PC-9 (cell line): ENCODE data around the gene OGFOD2. TPM values are rescaled to one million over a fixed set of nuclear protein-coding genes. Genes with fewer than 3 reads are reported as not detected.
"Not testable (repeated sequence)": the region's sequence is repeated elsewhere in the genome, so short reads cannot be mapped to it uniquely, and the experiment has no call there.

ENCODE experiments used
- BruUV-seq: library from RNA; stranded (reverse); fragments of 400-500 nt; replicated peaks from 2 replicates; lab custom pipeline; 2021; lab: Mats Ljungman, UMichigan
- CTCF ChIA-PET: fragments of 300-600 bp; sonication (Branson Sonifier 250); formaldehyde crosslinking; loops from one replicate; lab custom pipeline; 2022; ENCODE audit warnings: antibody characterized with exemption; lab: Charles Lee
- POLR2A ChIA-PET: fragments of 300-600 bp; sonication (Branson Sonifier 250); formaldehyde crosslinking; loops from one replicate; lab custom pipeline; 2022; ENCODE audit warnings: antibody characterized with exemption; ENCODE audit not compliant: unreplicated experiment; lab: Charles Lee
- DNase-seq, 2 experiments: peaks; one replicate each; pipeline versions ENCODE4 v3.0.0 to v3.0.0-alpha.2; 2015 to 2022; ENCODE audit warnings: mixed read lengths in 1 of 2
- H2AFZ ChIP-seq: fragments of 200-600 bp; sonication (generic); 2 replicates; pipeline ENCODE4 v1.8.1; 2017; ENCODE audit warnings: antibody characterized with exemption
- H3F3A ChIP-seq: fragments of 200-600 bp; sonication (generic); 2 replicates; pipeline ENCODE4 v1.8.1; 2017; ENCODE audit warnings: antibody characterized with exemption, mild to moderate bottlenecking, low read depth; ENCODE audit not compliant: insufficient read depth
- H3K27ac ChIP-seq: fragments of 200-600 bp; sonication (generic); 2 replicates; pipeline ENCODE4 v1.6.1; 2016; ENCODE audit warnings: mixed run types
- H3K27me3 ChIP-seq: fragments of 200-600 bp; sonication (generic); 2 replicates; pipeline ENCODE4 v1.6.1; 2016; ENCODE audit warnings: low read depth, mixed run types; ENCODE audit not compliant: insufficient read depth
- H3K36me3 ChIP-seq: fragments of 200-600 bp; sonication (generic); 2 replicates; pipeline ENCODE4 v1.6.1; 2016; ENCODE audit warnings: low read depth, mixed run types
- H3K4me1 ChIP-seq: fragments of 200-600 bp; sonication (generic); replicated peaks from 2 replicates; pipeline ENCODE4 v1.6.1; 2016; ENCODE audit warnings: mixed run types; ENCODE audit not compliant: insufficient read depth
- H3K4me2 ChIP-seq: fragments of 200-600 bp; sonication (generic); 2 replicates; pipeline ENCODE4 v1.6.1; 2017; ENCODE audit warnings: mixed run types
- H3K4me3 ChIP-seq: fragments of 200-600 bp; sonication (generic); 2 replicates; pipeline ENCODE4 v1.6.1; 2016; ENCODE audit warnings: mixed run types
- H3K79me2 ChIP-seq: fragments of 200-600 bp; sonication (generic); 2 replicates; pipeline ENCODE4 v1.6.1; 2017; ENCODE audit warnings: low read depth, mixed run types
- H3K9me2 ChIP-seq: fragments of 200-600 bp; sonication (generic); 2 replicates; pipeline ENCODE4 v1.8.1; 2017; ENCODE audit warnings: mild to moderate bottlenecking; ENCODE audit not compliant: insufficient read depth
- H3K9me3 ChIP-seq: fragments of 200-600 bp; sonication (generic); 2 replicates; pipeline ENCODE4 v1.8.1; 2016; ENCODE audit warnings: low read depth; ENCODE audit not compliant: insufficient read depth
- H4K20me1 ChIP-seq: fragments of 200-600 bp; sonication (generic); 2 replicates; pipeline ENCODE4 v1.8.1; 2017; ENCODE audit not compliant: insufficient read depth
- CTCF ChIP-seq: fragments of 200-600 bp; sonication (generic); conservative IDR thresholded peaks from 2 replicates; pipeline ENCODE4 v1.6.1; 2017; ENCODE audit warnings: mixed run types, antibody characterized with exemption, mild to moderate bottlenecking, moderate library complexity
- EZH2 ChIP-seq: fragments of 200-600 bp; sonication (generic); IDR thresholded peaks from 2 replicates; pipeline ENCODE4 v1.8.0; 2017; ENCODE audit warnings: antibody characterized with exemption, low read depth
- intact Hi-C: fragments of 100-400 bp; cut with micrococcal nuclease; formaldehyde crosslinking; loops from one replicate; pipeline ENCODE4 v1.10.0; 2022; ENCODE audit not compliant: unreplicated experiment
- total RNA-seq: library from RNA; stranded (reverse); gene quantifications from 2 replicates; pipeline ENCODE4 v1.2.3, GENCODE V29; 2021

The OGFOD2 gene
- total RNA-seq, 1 experiment from 2014 or later: 33.5 TPM

GRCh38 chr12:123010681-123011080 lies 35.6 kb downstream of the OGFOD2 start:
- Histone ChIP-seq H3F3A (no peaks in the 10 kb centered on the region), H3K4me3 (no peak overlapping the region), H3K4me2 (no peak overlapping the region), H3K79me2 (no peaks in the 10 kb centered on the region), H3K27me3 (no peaks in the 10 kb centered on the region), H3K4me1 (no peaks in the 10 kb centered on the region), H3K9me2 (no peaks in the 10 kb centered on the region), H3K27ac (no peak overlapping the region), H2AFZ (no peak overlapping the region), H3K36me3 (no peaks in the 10 kb centered on the region), H3K9me3 (no peaks in the 10 kb centered on the region), H4K20me1 (no peaks in the 10 kb centered on the region)
- TF ChIP-seq CTCF (no peak), EZH2 (no peak)
- ChIA-PET CTCF (no interaction called here), POLR2A (no interaction called here)
- no peak for DNase-seq
- intact Hi-C loops: no loop called here
- no TSS peak for BruUV-seq

GRCh38 chr12:123011701-123012100 lies 36.7 kb downstream of the OGFOD2 start:
- POLR2A ChIA-PET: no interaction called here
- H2AFZ ChIP-seq: no peak overlapping the region

GRCh38 chr12:123013185-123014095 lies 38.4 kb downstream of the OGFOD2 start:
- H2AFZ ChIP-seq: no peak overlapping the region
- POLR2A ChIA-PET: no interaction called here
- CTCF ChIA-PET: no interaction called here

More at GRCh38 chr12:123011701-123012100, 36.7 kb downstream of the OGFOD2 start:
- intact Hi-C loops: no loop called here
- H3K9me3 ChIP-seq: no peaks in the 10 kb centered on the region
- H3K79me2 ChIP-seq: no peaks in the 10 kb centered on the region
- no peaks in the 10 kb centered on the region for H3K9me2 ChIP-seq
- H3K36me3 ChIP-seq: no peaks in the 10 kb centered on the region
- H4K20me1 ChIP-seq: no peaks in the 10 kb centered on the region
- no peaks in the 10 kb centered on the region for H3K27me3 ChIP-seq
- H3K27ac ChIP-seq: no peak overlapping the region
- no peak overlapping the region for H3K4me2 ChIP-seq
- TF ChIP-seq EZH2 (no peak), CTCF (no peak)
- DNase-seq: no peak
- no peak overlapping the region for H3K4me3 ChIP-seq
- no TSS peak for BruUV-seq
- CTCF ChIA-PET: no interaction called here
- no peaks in the 10 kb centered on the region for H3K4me1 ChIP-seq
- no peaks in the 10 kb centered on the region for H3F3A ChIP-seq

GRCh38 chr12:123014473-123014872 lies 39.4 kb downstream of the OGFOD2 start:
- BruUV-seq, H4K20me1 ChIP-seq, H3K9me3 ChIP-seq, H3K4me2 ChIP-seq, H2AFZ ChIP-seq, H3K79me2 ChIP-seq, POLR2A ChIA-PET, intact Hi-C loops, H3K36me3 ChIP-seq, H3K27ac ChIP-seq, DNase-seq, CTCF ChIA-PET, H3K9me2 ChIP-seq, H3K4me3 ChIP-seq, H3K27me3 ChIP-seq: not testable (repeated sequence)
- Histone ChIP-seq H3K4me1 (peaks cover 12% of the 10 kb centered on the region), H3F3A (peaks cover 11% of the 10 kb centered on the region)

More at GRCh38 chr12:123013185-123014095, 38.4 kb downstream of the OGFOD2 start:
- no peaks in the 10 kb centered on the region for H3K9me3 ChIP-seq
- H3K4me2 ChIP-seq: no peak overlapping the region
- no peak for DNase-seq
- no peaks in the 10 kb centered on the region for H3K27me3 ChIP-seq
- no peaks in the 10 kb centered on the region for H4K20me1 ChIP-seq
- H3K4me3 ChIP-seq: no peak overlapping the region
- peaks cover 3% of the 10 kb centered on the region for H3F3A ChIP-seq
- H3K4me1 ChIP-seq: peaks cover 2% of the 10 kb centered on the region; the same call in 1 of the 2 replicates
- no peak for TF ChIP-seq CTCF
- no peak for TF ChIP-seq EZH2
- no peaks in the 10 kb centered on the region for H3K79me2 ChIP-seq
- intact Hi-C loops: no loop called here
- H3K36me3 ChIP-seq: no peaks in the 10 kb centered on the region
- BruUV-seq: no TSS peak
- H3K9me2 ChIP-seq: no peaks in the 10 kb centered on the region
- no peak overlapping the region for H3K27ac ChIP-seq
